DOHH2 (cell line): Measurements from ENCODE around the gene CGB2.

Experiments used
- H3F3A ChIP-seq: fragments of 200-600 bp; sonication (generic), shearing (Covaris generic); 2 replicates; pipeline ENCODE4 v1.6.0; 2016; ENCODE audit warnings: antibody characterized with exemption, mild to moderate bottlenecking; ENCODE audit not compliant: control insufficient read depth, insufficient read depth
- H3K27ac ChIP-seq: fragments of 200-600 bp; sonication (generic); 2 replicates; pipeline ENCODE4 v1.5.1; 2014; ENCODE audit warnings: low read depth, mild to moderate bottlenecking, low read length, moderate library complexity
- H3K27me3 ChIP-seq: fragments of 200-600 bp; sonication (generic); 2 replicates; pipeline ENCODE4 v1.6.1; 2014; ENCODE audit warnings: mild to moderate bottlenecking, low read length, mixed read lengths; ENCODE audit not compliant: control insufficient read depth
- H3K36me3 ChIP-seq: fragments of 200-600 bp; sonication (generic); 2 replicates; pipeline ENCODE4 v1.6.1; 2014; ENCODE audit warnings: mild to moderate bottlenecking, low read length, moderate library complexity, mixed read lengths; ENCODE audit not compliant: control insufficient read depth
- H3K4me1 ChIP-seq: fragments of 200-600 bp; sonication (generic); 2 replicates; pipeline ENCODE4 v1.6.1; 2014; ENCODE audit warnings: mild to moderate bottlenecking, low read length, mixed read lengths; ENCODE audit not compliant: control insufficient read depth
- H3K4me2 ChIP-seq: fragments of 200-600 bp; sonication (generic); 2 replicates; pipeline ENCODE4 v1.6.0; 2014; ENCODE audit warnings: mild to moderate bottlenecking, low read length, moderate library complexity
- H3K4me3 ChIP-seq: fragments of 200-600 bp; sonication (generic); 2 replicates; pipeline ENCODE4 v1.5.1; 2014; ENCODE audit warnings: mild to moderate bottlenecking, low read length, mixed read lengths
- H3K79me2 ChIP-seq: fragments of 200-600 bp; sonication (generic); 2 replicates; pipeline ENCODE4 v1.6.1; 2014; ENCODE audit warnings: mild to moderate bottlenecking, low read length, mixed read lengths; ENCODE audit not compliant: control insufficient read depth
- H3K9me2 ChIP-seq: fragments of 200-600 bp; sonication (generic); replicated peaks from 2 replicates; pipeline ENCODE4 v1.6.1; 2014; ENCODE audit warnings: mild to moderate bottlenecking, low read length, mixed read lengths; ENCODE audit not compliant: control insufficient read depth
- H3K9me3 ChIP-seq: fragments of 200-600 bp; sonication (generic); 2 replicates; pipeline ENCODE4 v1.6.1; 2014; ENCODE audit warnings: antibody characterized with exemption, low read length, mixed read lengths; ENCODE audit not compliant: control insufficient read depth, insufficient read depth
- H4K20me1 ChIP-seq: fragments of 200-600 bp; sonication (generic); 2 replicates; pipeline ENCODE4 v1.6.0; 2014; ENCODE audit warnings: low read depth, mild to moderate bottlenecking, antibody characterized with exemption, low read length, moderate library complexity; ENCODE audit not compliant: control insufficient read depth, insufficient read depth
- CTCF ChIP-seq: fragments of 200-600 bp; sonication (generic); IDR thresholded peaks from one replicate; pipeline ENCODE4 v1.5.1; 2014; ENCODE audit warnings: antibody characterized with exemption, mild to moderate bottlenecking, low read depth, low read length; ENCODE audit not compliant: poor library complexity, severe bottlenecking
- EZH2phosphoT487 ChIP-seq: fragments of 200-600 bp; sonication (generic); IDR thresholded peaks from 2 replicates; pipeline ENCODE4 v1.6.1; 2017; ENCODE audit warnings: borderline replicate concordance, mild to moderate bottlenecking, antibody characterized with exemption, low read length, moderate library complexity, mixed read lengths

CGB2 gene

DNA sequence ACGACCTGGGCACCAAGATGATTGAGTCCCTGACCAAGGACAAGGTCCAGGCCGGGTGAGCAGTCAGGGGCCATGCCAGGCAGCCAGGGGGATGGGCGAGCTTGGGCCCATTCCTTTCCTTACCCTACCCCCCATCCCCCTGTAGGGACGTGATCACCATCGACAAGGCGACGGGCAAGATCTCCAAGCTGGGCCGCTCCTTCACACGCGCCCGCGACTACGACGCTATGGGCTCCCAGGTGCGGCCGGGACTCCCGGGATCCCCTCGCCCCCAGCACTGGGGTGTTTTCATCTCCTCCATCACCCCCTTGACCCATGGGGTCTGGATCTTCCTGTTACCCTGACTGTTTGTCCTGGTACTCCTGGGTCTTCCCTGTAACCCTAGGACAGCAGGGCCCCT is 21.9 kb upstream of the CGB2 start:
- TF ChIP-seq EZH2phosphoT487 (no peak), CTCF (no peak)
- peaks cover 74% of the 10 kb centered on the region for H3K36me3 ChIP-seq
- no peak overlapping the region for H3K4me3 ChIP-seq

GRCh38 chr19:49010453-49010852 is 21.2 kb upstream of the CGB2 start:
- Histone ChIP-seq H3F3A (0 out of 2 replicates have a peak, but pooled peaks cover 3% of the 10 kb centered on the region), H3K4me1 (no peaks in the 10 kb centered on the region), H3K9me2 (no peaks in the 10 kb centered on the region), H3K79me2 (no peaks in the 10 kb centered on the region), H3K36me3 (peaks cover 75% of the 10 kb centered on the region), H3K27ac (no peak overlapping the region), H4K20me1 (no peaks in the 10 kb centered on the region; the same call in 1 of the 2 replicates), H3K27me3 (no peaks in the 10 kb centered on the region), H3K4me2 (no peak overlapping the region), H3K4me3 (no peak overlapping the region), H3K9me3 (no peaks in the 10 kb centered on the region)
- TF ChIP-seq EZH2phosphoT487 (no peak), CTCF (no peak)

More for the DNA sequence above, 21.9 kb upstream of the CGB2 start:
- Histone ChIP-seq H3K9me3 (no peaks in the 10 kb centered on the region), H3K79me2 (no peaks in the 10 kb centered on the region), H3F3A (0 out of 2 replicates have a peak, but pooled peaks cover 3% of the 10 kb centered on the region), H4K20me1 (no peaks in the 10 kb centered on the region; the same call in 1 of the 2 replicates), H3K4me1 (no peaks in the 10 kb centered on the region), H3K27me3 (no peaks in the 10 kb centered on the region), H3K27ac (no peak overlapping the region), H3K9me2 (no peaks in the 10 kb centered on the region), H3K4me2 (no peak overlapping the region)

GRCh38 chr19:49011194-49011593 is 20.5 kb upstream of the CGB2 start:
- Histone ChIP-seq H3K4me3 (no peak overlapping the region), H3K36me3 (peaks cover 75% of the 10 kb centered on the region), H3K4me2 (no peak overlapping the region), H3F3A (0 out of 2 replicates have a peak, but pooled peaks cover 3% of the 10 kb centered on the region), H3K27ac (no peak overlapping the region), H3K27me3 (no peaks in the 10 kb centered on the region), H3K9me3 (no peaks in the 10 kb centered on the region), H4K20me1 (no peaks in the 10 kb centered on the region; the same call in 1 of the 2 replicates), H3K4me1 (no peaks in the 10 kb centered on the region), H3K79me2 (no peaks in the 10 kb centered on the region), H3K9me2 (no peaks in the 10 kb centered on the region)
- TF ChIP-seq CTCF: no peak
- TF ChIP-seq EZH2phosphoT487: no peak
